ENCODE measurements around the gene CNIH2. TPM values are rescaled to one million over a fixed set of nuclear protein-coding genes. Genes with fewer than 3 reads are reported as not detected.
A peak's percentile ranks its signal among the peaks of the same experiment; 100 is the strongest.

Gene CNIH2
- total RNA-seq, 3 donors from 2014 or later: 0.48 TPM; not detected in 2

DNA sequence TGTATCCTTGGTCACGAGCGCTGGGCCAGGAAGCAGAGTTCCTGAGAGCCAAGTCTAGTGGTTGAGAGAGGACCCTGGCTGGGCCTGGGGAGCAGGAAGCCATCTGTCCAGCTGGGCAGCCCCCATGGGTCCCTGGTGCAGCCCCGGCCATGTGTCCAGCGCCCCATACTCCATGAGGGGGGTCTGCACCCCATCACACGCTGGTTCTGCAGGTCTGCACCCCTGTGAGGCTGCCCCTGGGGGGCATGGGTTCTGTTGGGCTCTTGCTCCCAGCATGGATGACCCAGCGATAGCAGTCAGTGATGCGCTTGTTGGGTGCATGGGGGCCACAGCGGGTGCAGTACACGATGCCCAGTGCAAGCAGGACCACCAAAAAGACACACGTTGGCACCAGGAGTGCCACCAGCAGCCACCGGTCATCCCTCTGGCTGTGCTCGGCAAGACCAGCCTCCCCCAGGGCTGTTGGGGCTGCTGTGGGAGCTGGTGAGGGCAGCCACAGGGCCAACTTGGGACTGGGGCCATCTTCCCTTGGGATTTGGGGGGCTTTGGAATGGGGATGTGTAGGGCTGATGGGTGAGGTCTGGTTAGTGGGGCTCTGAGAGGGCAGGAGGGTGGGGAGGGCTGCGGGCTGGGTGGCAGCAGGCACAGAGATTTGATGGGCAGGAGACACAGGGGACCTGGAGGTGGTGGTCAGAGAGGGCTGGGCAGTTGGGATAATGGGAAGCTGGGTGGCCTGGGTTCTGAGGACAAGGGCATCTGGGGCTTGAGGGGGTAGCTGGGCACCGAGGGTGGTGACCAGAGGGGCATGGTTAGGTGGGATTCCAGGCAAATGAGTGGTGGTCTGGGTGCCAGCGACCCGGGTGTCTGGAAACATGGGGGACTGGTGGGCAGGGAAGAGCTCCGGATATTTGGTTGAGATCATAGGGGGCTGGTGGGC is 36.9 kb downstream of the CNIH2 start:
- peak overlapping the region; percentile 30 to 95 for H3K27ac ChIP-seq
- intact Hi-C loops (cut with DNase I; ENCODE audit: low total_unique reads): no loop called here
- DNase-seq (ENCODE audit: low spot score in 2 of 2): no peak
- H3K36me3 ChIP-seq: no peaks in the 10 kb centered on the region
- H3K4me1 ChIP-seq: peaks cover 13 to 14% of the 10 kb centered on the region in 2 donors
- peaks cover 3% of the 10 kb centered on the region in 2 donors for H3K27me3 ChIP-seq
- no peaks in the 10 kb centered on the region for H3K9me3 ChIP-seq
- peak overlapping the region; percentile 53 to 77 (median 64) for H3K4me3 ChIP-seq
- TF ChIP-seq, protein P1, sequence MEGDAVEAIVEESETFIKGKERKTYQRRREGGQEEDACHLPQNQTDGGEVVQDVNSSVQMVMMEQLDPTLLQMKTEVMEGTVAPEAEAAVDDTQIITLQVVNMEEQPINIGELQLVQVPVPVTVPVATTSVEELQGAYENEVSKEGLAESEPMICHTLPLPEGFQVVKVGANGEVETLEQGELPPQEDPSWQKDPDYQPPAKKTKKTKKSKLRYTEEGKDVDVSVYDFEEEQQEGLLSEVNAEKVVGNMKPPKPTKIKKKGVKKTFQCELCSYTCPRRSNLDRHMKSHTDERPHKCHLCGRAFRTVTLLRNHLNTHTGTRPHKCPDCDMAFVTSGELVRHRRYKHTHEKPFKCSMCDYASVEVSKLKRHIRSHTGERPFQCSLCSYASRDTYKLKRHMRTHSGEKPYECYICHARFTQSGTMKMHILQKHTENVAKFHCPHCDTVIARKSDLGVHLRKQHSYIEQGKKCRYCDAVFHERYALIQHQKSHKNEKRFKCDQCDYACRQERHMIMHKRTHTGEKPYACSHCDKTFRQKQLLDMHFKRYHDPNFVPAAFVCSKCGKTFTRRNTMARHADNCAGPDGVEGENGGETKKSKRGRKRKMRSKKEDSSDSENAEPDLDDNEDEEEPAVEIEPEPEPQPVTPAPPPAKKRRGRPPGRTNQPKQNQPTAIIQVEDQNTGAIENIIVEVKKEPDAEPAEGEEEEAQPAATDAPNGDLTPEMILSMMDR (IDR thresholded peaks at IDR 0.05): no peak
- no peak for TF ChIP-seq POLR2A (IDR thresholded peaks at IDR 0.05)
- no peak for TF ChIP-seq POLR2AphosphoS5 (IDR thresholded peaks at IDR 0.05)

DNA sequence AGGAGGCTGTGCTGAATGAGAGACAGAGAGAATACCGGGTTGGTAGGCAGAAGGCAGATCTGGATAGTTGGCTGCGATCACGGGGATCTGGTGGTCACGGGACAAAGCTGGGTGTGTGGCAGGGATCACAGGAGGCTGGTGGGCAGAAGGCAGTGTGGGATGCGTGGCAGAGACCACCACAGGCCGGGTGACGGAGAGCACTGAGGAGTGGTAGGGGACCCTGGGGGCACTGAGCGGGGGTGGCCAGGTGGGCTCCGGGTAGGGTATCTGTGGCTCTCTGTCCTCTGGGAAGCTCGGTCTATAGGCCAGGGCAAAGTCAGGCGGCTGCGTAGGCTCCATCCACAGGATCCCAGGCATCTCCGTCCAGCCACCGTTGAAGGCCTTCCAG is 37.5 kb downstream of the CNIH2 start:
- TF ChIP-seq POLR2AphosphoS5 (IDR thresholded peaks at IDR 0.05): no peak
- TF ChIP-seq, protein P1 (IDR thresholded peaks at IDR 0.05): no peak
- TF ChIP-seq POLR2A (IDR thresholded peaks at IDR 0.05): no peak
- Histone ChIP-seq H3K27ac (peak overlapping the region; percentile 30 to 95), H3K27me3 (peaks cover 3% of the 10 kb centered on the region in 2 donors)

DNA sequence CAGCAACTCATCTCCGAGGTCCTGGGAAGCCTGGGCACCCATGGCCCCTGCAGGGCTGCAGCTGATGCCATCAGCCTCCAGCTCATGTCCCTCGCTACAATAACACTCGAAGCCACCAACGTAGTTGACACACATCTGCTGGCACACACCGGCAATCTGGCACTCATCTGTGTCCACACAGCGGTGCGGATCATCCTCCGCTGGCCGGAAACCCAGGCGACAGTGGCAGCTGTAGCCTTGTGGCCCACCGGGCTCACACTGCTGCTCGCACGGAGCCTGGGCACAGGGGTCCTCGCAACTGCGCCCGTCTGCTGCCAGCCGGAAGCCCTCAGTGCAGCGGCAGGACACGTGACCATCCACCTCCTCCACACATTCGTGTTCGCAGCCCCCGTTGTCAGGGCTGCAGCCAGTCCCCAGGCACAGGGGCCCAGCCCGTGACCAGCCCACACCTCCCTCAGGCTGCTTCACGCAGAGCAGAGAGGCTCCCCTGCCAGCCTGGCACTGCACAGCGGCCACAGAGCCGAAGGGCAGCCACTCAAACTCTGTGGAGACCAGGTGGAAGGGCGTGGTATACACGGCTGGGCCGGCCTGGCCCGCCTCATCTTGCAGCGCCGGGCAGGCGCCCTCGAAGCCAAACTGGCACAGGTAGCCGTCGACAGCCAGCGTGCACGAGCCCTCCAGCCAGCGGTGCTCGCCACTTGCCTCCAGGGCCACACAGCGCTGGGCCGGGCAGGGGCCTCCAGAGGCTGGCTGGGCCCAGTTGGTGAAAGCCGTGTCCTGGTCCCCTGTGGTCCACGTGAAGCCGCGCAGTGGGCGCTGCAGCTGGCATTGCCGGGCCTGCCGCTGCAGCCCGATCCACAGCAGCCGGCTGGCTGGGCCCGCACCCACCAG is 38.2 kb downstream of the CNIH2 start:
- Histone ChIP-seq H3K4me1 (peaks cover 13 to 14% of the 10 kb centered on the region in 2 donors), H3K27me3 (peaks cover 3% of the 10 kb centered on the region in 2 donors), H3K9me3 (no peaks in the 10 kb centered on the region), H3K4me3 (peak overlapping the region; percentile 53 to 77 (median 64)), H3K36me3 (no peaks in the 10 kb centered on the region), H3K27ac (peak overlapping the region; percentile 67 to 95)
- intact Hi-C loops (cut with DNase I; ENCODE audit: low total_unique reads): no loop called here
- TF ChIP-seq, protein P1 (IDR thresholded peaks at IDR 0.05): no peak
- TF ChIP-seq POLR2AphosphoS5 (IDR thresholded peaks at IDR 0.05): no peak
- no peak for TF ChIP-seq POLR2A (IDR thresholded peaks at IDR 0.05)
- DNase-seq (ENCODE audit: low spot score in 2 of 2): no peak

More for the DNA sequence above, 37.5 kb downstream of the CNIH2 start:
- Histone ChIP-seq H3K4me1 (peaks cover 13 to 14% of the 10 kb centered on the region in 2 donors), H3K4me3 (peak overlapping the region; percentile 53 to 77 (median 64)), H3K9me3 (no peaks in the 10 kb centered on the region), H3K36me3 (no peaks in the 10 kb centered on the region)
- no peak for DNase-seq (ENCODE audit: low spot score in 2 of 2)
- intact Hi-C loops (cut with DNase I; ENCODE audit: low total_unique reads): no loop called here

DNA sequence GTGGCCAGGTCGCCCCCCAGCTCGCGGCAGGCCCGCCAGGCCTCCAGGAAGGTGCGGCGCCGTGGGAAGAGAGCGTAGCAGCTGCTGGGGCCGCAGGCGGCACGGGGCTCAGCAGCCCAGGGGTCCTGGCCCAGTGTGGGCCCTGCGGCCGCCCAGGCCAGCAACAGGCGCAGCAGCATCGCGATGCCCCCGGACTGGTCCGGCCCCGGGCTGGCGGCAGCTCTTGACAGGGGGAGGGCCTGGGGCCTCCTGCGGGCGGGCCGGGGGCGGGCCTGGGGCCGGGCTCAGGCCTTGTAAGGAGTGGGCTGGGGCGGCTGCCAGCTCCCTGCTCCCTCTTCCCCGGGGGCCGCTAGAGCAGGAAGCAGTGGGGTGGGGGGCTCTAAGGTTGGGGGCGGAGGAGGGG is 38.9 kb downstream of the CNIH2 start, which contains the start of gene CD248:
Gene CD248 (minus strand): TSS at position 196 of the 403 bp plus-strand sequence. CDS start 17 bp downstream, at position 179.
- TF ChIP-seq, protein P1 (IDR thresholded peaks at IDR 0.05): no peak
- TF ChIP-seq POLR2A (IDR thresholded peaks at IDR 0.05): no peak
- TF ChIP-seq POLR2AphosphoS5 (IDR thresholded peaks at IDR 0.05): no peak
- Histone ChIP-seq H3K36me3 (no peaks in the 10 kb centered on the region), H3K27me3 (peaks cover 3% of the 10 kb centered on the region in 2 donors), H3K27ac (peak within 1 kb of the TSS; percentile 67 to 95), H3K4me1 (peaks cover 13 to 14% of the 10 kb centered on the region in 2 donors), H3K9me3 (no peaks in the 10 kb centered on the region), H3K4me3 (peak within 1 kb of the TSS; percentile 53 to 77 (median 64))
- intact Hi-C loops (cut with DNase I; ENCODE audit: low total_unique reads): no loop called here
- DNase-seq (ENCODE audit: low spot score in 2 of 2): no peak
